H9 (cell line): ENCODE results near the gene CENPP. TPM values are rescaled to one million over a fixed set of nuclear protein-coding genes. Genes with fewer than 3 reads are reported as not detected.

ENCODE experiments used
- DNase-seq: peaks from one replicate; pipeline ENCODE4 v3.0.0-alpha.2; 2017
- H2AFZ ChIP-seq: one replicate; pipeline ENCODE4 v1.6.1; 2013; ENCODE audit warnings: mild to moderate bottlenecking, low read length, control low read depth, moderate library complexity
- H2AK5ac ChIP-seq: 2 replicates; pipeline ENCODE4 v1.6.1; 2013; ENCODE audit warnings: low read length, control low read depth, mixed read lengths; ENCODE audit not compliant: insufficient read length
- H2BK120ac ChIP-seq: one replicate; pipeline ENCODE4 v1.6.1; 2013; ENCODE audit warnings: low read depth, mild to moderate bottlenecking, low read length, control low read depth, inconsistent platforms; ENCODE audit not compliant: poor library complexity, severe bottlenecking
- H2BK12ac ChIP-seq: 2 replicates; pipeline ENCODE4 v1.6.1; 2013; ENCODE audit warnings: low read length, control low read depth, mixed read lengths, low read depth; ENCODE audit not compliant: insufficient read length
- H2BK15ac ChIP-seq: 2 replicates; pipeline ENCODE4 v1.6.1; 2013; ENCODE audit warnings: low read depth, low read length, control low read depth
- H2BK20ac ChIP-seq: one replicate; pipeline ENCODE4 v1.6.1; 2013; ENCODE audit warnings: low read depth, mild to moderate bottlenecking, low read length, control low read depth, inconsistent platforms; ENCODE audit not compliant: poor library complexity, severe bottlenecking
- H2BK5ac ChIP-seq: 2 replicates; pipeline ENCODE4 v1.6.1; 2013; ENCODE audit warnings: low read length, control low read depth, mixed read lengths; ENCODE audit not compliant: insufficient read length
- H3K14ac ChIP-seq: 2 replicates; pipeline ENCODE4 v1.6.1; 2013; ENCODE audit warnings: low read length, control low read depth; ENCODE audit not compliant: insufficient read depth
- H3K18ac ChIP-seq: 2 replicates; pipeline ENCODE4 v1.6.1; 2013; ENCODE audit warnings: low read depth, mild to moderate bottlenecking, mixed read lengths, low read length, control low read depth; ENCODE audit not compliant: insufficient read length
- H3K23ac ChIP-seq: 2 replicates; pipeline ENCODE4 v1.6.1; 2013; ENCODE audit warnings: low read length, control low read depth, mixed read lengths, low read depth; ENCODE audit not compliant: insufficient read length
- H3K23me2 ChIP-seq: 2 replicates; pipeline ENCODE4 v1.6.1; 2013; ENCODE audit warnings: low read depth, mild to moderate bottlenecking, mixed read lengths, low read length, control low read depth; ENCODE audit not compliant: insufficient read length, poor library complexity, severe bottlenecking
- H3K27ac ChIP-seq: 2 replicates; pipeline ENCODE4 v1.5.1; 2013; ENCODE audit warnings: low read length, control low read depth, mixed read lengths, low read depth; ENCODE audit not compliant: insufficient read length
- H3K27me3 ChIP-seq: 2 replicates; pipeline ENCODE4 v1.6.1; 2013; ENCODE audit warnings: low read length, control low read depth, inconsistent platforms; ENCODE audit not compliant: insufficient read depth
- H3K4ac ChIP-seq: 2 replicates; pipeline ENCODE4 v1.6.1; 2013; ENCODE audit warnings: low read depth, mild to moderate bottlenecking, control low read depth, inconsistent platforms, low read length, moderate library complexity
- H3K4me1 ChIP-seq: 2 replicates; pipeline ENCODE4 v1.6.1; 2013; ENCODE audit warnings: low read length, control low read depth, inconsistent platforms; ENCODE audit not compliant: insufficient read depth
- H3K4me2 ChIP-seq: 2 replicates; pipeline ENCODE4 v1.6.1; 2013; ENCODE audit warnings: low read length, control low read depth, mixed read lengths; ENCODE audit not compliant: insufficient read length, insufficient read depth
- H3K56ac ChIP-seq: 2 replicates; pipeline ENCODE4 v1.6.1; 2013; ENCODE audit warnings: low read depth, mild to moderate bottlenecking, mixed read lengths, low read length, control low read depth; ENCODE audit not compliant: insufficient read length
- H3K79me1 ChIP-seq: 2 replicates; pipeline ENCODE4 v1.6.1; 2013; ENCODE audit warnings: low read depth, mild to moderate bottlenecking, moderate library complexity, low read length, control low read depth, inconsistent platforms; ENCODE audit not compliant: insufficient read depth, poor library complexity, severe bottlenecking
- H3K79me2 ChIP-seq: 2 replicates; pipeline ENCODE4 v1.6.1; 2013; ENCODE audit warnings: low read length, control low read depth, inconsistent platforms; ENCODE audit not compliant: insufficient read depth
- H3K9ac ChIP-seq: 2 replicates; pipeline ENCODE4 v1.6.1; 2013; ENCODE audit warnings: low read length, control low read depth, mixed read lengths; ENCODE audit not compliant: insufficient read length; ENCODE audit errors: extremely low read depth
- H3K9me3 ChIP-seq: one replicate; pipeline ENCODE4 v1.6.1; 2013; ENCODE audit warnings: low read depth, low read length, inconsistent platforms; ENCODE audit not compliant: control insufficient read depth
- H3T11ph ChIP-seq: one replicate; pipeline ENCODE4 v1.6.1; 2013; ENCODE audit warnings: mild to moderate bottlenecking, low read length, control low read depth, inconsistent platforms
- H4K20me1 ChIP-seq: one replicate; pipeline ENCODE4 v1.6.1; 2013; ENCODE audit not compliant: control insufficient read depth, insufficient read length, insufficient read depth
- H4K5ac ChIP-seq: 2 replicates; pipeline ENCODE4 v1.6.1; 2013; ENCODE audit warnings: low read depth, mild to moderate bottlenecking, mixed read lengths, low read length, control low read depth; ENCODE audit not compliant: insufficient read length
- H4K8ac ChIP-seq: replicated peaks from 2 replicates; pipeline ENCODE4 v1.6.1; 2013; ENCODE audit warnings: low read length, control low read depth, mixed read lengths, low read depth; ENCODE audit not compliant: insufficient read length
- H4K91ac ChIP-seq: 2 replicates; pipeline ENCODE4 v1.6.1; 2013; ENCODE audit warnings: low read depth, mild to moderate bottlenecking, moderate library complexity, mixed read lengths, low read length, control low read depth; ENCODE audit not compliant: insufficient read length
- H3K27ac Mint-ChIP-seq, 3 experiments: 2 replicates in 2 of 3; 3 replicates in 1 of 3; pipeline ENCODE4 v1.8.0; 2020 to 2021; ENCODE audit warnings: mixed read lengths in 3 of 3, mild to moderate bottlenecking in 1 of 3, moderate library complexity in 1 of 3
- H3K27me3 Mint-ChIP-seq: 2 replicates; pipeline ENCODE4 v1.8.0; 2021; ENCODE audit warnings: low read depth, mild to moderate bottlenecking, moderate library complexity, mixed read lengths
- H3K36me3 Mint-ChIP-seq, 3 experiments: 2 replicates in 2 of 3; 3 replicates in 1 of 3; pipeline ENCODE4 v1.8.0; 2020 to 2021; ENCODE audit warnings: low read depth in 3 of 3, mixed read lengths in 3 of 3; ENCODE audit not compliant: insufficient read depth in 1 of 3
- H3K4me1 Mint-ChIP-seq, 2 experiments: 2 replicates each; pipeline ENCODE4 v1.8.0; 2020; ENCODE audit warnings: mixed read lengths in 2 of 2
- H3K4me3 Mint-ChIP-seq, 2 experiments: 2 replicates in 1 of 2; 3 replicates in 1 of 2; pipeline ENCODE4 v1.8.0; 2020 to 2021; ENCODE audit warnings: mild to moderate bottlenecking in 2 of 2, mixed read lengths in 2 of 2, moderate library complexity in 1 of 2
- H3K9me3 Mint-ChIP-seq, 2 experiments: 2 replicates in 1 of 2; 3 replicates in 1 of 2; pipeline ENCODE4 v1.8.0; 2020; ENCODE audit warnings: mild to moderate bottlenecking in 2 of 2, mixed read lengths in 2 of 2, moderate library complexity in 1 of 2
- WGBS: extraction: QIAGEN DNeasy Blood & Tissue Kit; methylation state at CpG from one replicate; pipeline ENCODE4 v1.1.7; 2013; ENCODE audit warnings: missing lambda C conversion rate, low lambda C conversion rate, mixed read lengths; ENCODE audit not compliant: insufficient read length; ENCODE audit errors: extremely low coverage; 5-methylcytosine and 5-hydroxymethylcytosine counted together
- total RNA-seq: library from RNA; stranded (reverse); gene quantifications from 2 replicates; pipeline ENCODE4 v1.2.1, GENCODE V29; 2021
- TF ChIP-seq, protein P1 (sequence below): fragments of 200-600 bp; sonication (generic); conservative IDR thresholded peaks from 3 replicates; pipeline ENCODE4 v1.8.0; 2021; ENCODE audit warnings: antibody characterized with exemption, mild to moderate bottlenecking

CENPP gene
- total RNA-seq, 1 experiment from 2014 or later = 9.1 TPM

DNA sequence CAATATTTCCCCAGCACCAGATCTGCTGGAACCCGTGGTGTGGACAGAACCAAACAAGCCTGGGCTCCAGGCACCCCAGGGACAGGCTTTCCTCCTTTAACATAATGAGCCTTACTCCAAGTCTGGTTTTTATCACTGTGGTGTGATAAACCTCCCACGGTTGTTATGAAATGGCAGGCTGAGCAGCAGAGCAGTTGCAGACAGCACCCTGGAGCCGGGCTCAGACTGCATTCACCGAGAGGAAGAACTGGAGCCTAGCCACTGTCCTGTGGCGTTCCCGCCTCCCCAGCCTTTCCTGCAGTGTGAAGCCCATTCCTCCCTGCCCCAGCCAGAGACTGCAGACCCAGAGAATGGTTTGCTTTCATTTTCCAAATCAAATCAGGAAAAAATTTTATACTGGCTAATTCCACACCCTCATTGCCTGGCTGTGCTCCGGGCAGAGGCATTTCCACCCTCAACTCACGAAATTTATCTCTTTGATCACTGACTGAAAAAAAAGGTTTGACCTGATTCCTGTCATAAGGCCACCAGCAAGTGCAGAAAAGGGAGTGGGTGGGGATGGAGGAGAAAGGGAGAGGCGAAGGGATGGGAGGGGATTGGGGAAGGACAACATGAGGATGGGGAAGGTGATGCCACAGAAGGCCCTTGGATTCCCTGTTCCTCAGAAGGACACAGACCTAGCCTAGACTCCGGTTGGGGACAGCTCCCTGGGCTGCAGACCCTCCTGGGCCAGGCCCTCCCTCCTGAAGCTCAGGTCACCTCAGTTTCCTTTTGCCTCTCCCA, 325.3 kb downstream of the CENPP start:
- H2AK5ac ChIP-seq = no peak overlapping the region
- H3T11ph ChIP-seq = no peak overlapping the region
- H3K9me3 Mint-ChIP-seq = no peaks in the 10 kb centered on the region
- no CpG with 5 or more reads among the region's 10 CpGs for WGBS
- no peaks in the 10 kb centered on the region for H3K27me3 ChIP-seq
- no peak overlapping the region for H3K9ac ChIP-seq
- H3K27ac ChIP-seq = no peak overlapping the region
- no peaks in the 10 kb centered on the region for H3K79me1 ChIP-seq
- no peaks in the 10 kb centered on the region for H3K79me2 ChIP-seq
- no peak overlapping the region for H3K14ac ChIP-seq
- no peak overlapping the region for H3K18ac ChIP-seq
- no peak overlapping the region for H4K8ac ChIP-seq
- no peaks in the 10 kb centered on the region for H4K20me1 ChIP-seq
- H3K4me1 Mint-ChIP-seq = no peaks in the 10 kb centered on the region
- peak; percentile 10 for DNase-seq
- no peak overlapping the region for H2BK20ac ChIP-seq
- H3K4me2 ChIP-seq = no peak overlapping the region
- H3K36me3 Mint-ChIP-seq = peaks cover 25 to 51% (median 50%) of the 10 kb centered on the region in 3 experiments; a peak in 6 of 7 replicates
- H3K23me2 ChIP-seq = no peaks in the 10 kb centered on the region
- H3K56ac ChIP-seq = no peak overlapping the region
- no peaks in the 10 kb centered on the region for H3K27me3 Mint-ChIP-seq
- H3K4me1 ChIP-seq = no peaks in the 10 kb centered on the region
- no peak overlapping the region for H4K5ac ChIP-seq
- no peak overlapping the region for H4K91ac ChIP-seq
- no peak overlapping the region for H2BK120ac ChIP-seq
- H3K27ac Mint-ChIP-seq = peak overlapping the region in 1 of 3 experiments; percentile 64; a peak in 1 of 7 replicates
- TF ChIP-seq, protein P1, sequence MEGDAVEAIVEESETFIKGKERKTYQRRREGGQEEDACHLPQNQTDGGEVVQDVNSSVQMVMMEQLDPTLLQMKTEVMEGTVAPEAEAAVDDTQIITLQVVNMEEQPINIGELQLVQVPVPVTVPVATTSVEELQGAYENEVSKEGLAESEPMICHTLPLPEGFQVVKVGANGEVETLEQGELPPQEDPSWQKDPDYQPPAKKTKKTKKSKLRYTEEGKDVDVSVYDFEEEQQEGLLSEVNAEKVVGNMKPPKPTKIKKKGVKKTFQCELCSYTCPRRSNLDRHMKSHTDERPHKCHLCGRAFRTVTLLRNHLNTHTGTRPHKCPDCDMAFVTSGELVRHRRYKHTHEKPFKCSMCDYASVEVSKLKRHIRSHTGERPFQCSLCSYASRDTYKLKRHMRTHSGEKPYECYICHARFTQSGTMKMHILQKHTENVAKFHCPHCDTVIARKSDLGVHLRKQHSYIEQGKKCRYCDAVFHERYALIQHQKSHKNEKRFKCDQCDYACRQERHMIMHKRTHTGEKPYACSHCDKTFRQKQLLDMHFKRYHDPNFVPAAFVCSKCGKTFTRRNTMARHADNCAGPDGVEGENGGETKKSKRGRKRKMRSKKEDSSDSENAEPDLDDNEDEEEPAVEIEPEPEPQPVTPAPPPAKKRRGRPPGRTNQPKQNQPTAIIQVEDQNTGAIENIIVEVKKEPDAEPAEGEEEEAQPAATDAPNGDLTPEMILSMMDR = no peak
- H2AFZ ChIP-seq = no peak overlapping the region
- no peak overlapping the region for H2BK15ac ChIP-seq
- H3K4ac ChIP-seq = no peak overlapping the region
- H3K23ac ChIP-seq = no peak overlapping the region
- no peaks in the 10 kb centered on the region for H3K9me3 ChIP-seq
- no peak overlapping the region for H2BK5ac ChIP-seq
- H3K4me3 Mint-ChIP-seq = no peak overlapping the region
- no peak overlapping the region for H2BK12ac ChIP-seq
